ENCODE results near the gene RAI1.

RAI1 gene

DNA sequence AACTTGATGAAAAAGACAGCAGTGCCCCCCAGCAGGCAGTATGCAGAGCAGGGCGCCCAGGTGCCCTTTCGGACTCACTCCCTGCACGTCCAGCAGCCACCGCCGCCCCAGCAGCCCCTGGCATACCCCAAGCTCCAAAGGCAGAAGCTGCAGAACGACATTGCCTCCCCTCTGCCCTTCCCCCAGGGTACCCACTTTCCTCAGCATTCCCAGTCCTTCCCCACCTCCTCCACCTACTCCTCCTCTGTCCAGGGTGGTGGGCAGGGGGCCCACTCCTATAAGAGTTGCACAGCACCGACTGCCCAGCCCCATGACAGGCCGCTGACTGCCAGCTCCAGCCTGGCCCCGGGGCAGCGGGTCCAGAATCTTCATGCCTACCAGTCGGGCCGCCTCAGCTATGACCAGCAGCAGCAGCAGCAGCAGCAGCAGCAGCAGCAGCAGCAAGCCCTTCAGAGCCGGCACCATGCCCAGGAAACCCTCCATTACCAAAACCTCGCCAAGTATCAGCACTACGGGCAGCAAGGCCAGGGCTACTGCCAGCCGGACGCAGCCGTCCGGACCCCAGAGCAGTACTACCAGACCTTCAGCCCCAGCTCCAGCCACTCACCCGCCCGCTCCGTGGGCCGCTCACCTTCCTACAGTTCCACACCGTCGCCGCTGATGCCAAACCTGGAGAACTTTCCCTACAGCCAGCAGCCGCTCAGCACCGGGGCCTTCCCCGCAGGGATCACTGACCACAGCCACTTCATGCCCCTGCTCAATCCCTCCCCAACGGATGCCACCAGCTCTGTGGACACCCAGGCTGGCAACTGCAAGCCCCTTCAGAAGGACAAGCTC lies 112.3 kb downstream of the RAI1 start:
- TF ChIP-seq, protein P1, sequence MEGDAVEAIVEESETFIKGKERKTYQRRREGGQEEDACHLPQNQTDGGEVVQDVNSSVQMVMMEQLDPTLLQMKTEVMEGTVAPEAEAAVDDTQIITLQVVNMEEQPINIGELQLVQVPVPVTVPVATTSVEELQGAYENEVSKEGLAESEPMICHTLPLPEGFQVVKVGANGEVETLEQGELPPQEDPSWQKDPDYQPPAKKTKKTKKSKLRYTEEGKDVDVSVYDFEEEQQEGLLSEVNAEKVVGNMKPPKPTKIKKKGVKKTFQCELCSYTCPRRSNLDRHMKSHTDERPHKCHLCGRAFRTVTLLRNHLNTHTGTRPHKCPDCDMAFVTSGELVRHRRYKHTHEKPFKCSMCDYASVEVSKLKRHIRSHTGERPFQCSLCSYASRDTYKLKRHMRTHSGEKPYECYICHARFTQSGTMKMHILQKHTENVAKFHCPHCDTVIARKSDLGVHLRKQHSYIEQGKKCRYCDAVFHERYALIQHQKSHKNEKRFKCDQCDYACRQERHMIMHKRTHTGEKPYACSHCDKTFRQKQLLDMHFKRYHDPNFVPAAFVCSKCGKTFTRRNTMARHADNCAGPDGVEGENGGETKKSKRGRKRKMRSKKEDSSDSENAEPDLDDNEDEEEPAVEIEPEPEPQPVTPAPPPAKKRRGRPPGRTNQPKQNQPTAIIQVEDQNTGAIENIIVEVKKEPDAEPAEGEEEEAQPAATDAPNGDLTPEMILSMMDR (IDR thresholded peaks at IDR 0.05; ENCODE audit: low read depth, low read length): no peak
- no peak for DNase-seq (ENCODE audit: low read depth in 2 of 2)
- H3K4me3 ChIP-seq (replicated peaks in 1 of 2; ENCODE audit: low read depth in 2 of 2, low read length in 2 of 2): no peak overlapping the region

DNA sequence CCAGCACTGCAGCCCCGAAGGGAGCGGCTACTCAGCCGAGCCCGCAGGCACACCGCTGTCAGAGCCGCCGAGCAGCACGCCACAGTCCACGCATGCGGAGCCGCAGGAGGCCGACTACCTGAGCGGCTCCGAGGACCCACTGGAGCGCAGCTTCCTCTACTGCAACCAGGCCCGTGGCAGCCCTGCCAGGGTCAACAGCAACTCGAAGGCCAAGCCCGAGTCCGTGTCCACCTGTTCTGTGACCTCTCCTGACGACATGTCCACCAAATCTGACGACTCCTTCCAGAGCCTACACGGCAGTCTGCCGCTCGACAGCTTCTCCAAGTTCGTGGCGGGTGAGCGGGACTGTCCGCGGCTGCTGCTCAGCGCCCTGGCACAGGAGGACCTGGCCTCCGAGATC lies 113.1 kb downstream of the RAI1 start:
- no peak overlapping the region for H3K4me3 ChIP-seq (replicated peaks in 1 of 2; ENCODE audit: low read depth in 2 of 2, low read length in 2 of 2)
- TF ChIP-seq, protein P1 (IDR thresholded peaks at IDR 0.05; ENCODE audit: low read depth, low read length): no peak
- DNase-seq (ENCODE audit: low read depth in 2 of 2): no peak

DNA sequence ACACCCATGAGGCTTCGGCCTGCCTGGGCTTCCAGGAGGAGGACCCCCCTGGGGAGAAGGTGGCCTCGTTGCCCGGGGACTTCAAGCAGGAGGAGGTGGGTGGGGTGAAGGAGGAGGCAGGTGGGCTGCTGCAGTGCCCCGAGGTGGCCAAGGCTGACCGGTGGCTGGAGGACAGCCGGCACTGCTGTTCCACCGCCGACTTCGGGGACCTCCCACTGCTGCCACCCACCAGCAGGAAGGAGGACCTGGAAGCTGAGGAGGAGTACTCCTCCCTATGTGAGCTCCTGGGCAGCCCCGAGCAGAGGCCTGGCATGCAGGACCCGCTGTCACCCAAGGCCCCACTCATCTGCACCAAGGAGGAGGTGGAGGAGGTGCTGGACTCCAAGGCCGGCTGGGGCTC lies 114.0 kb downstream of the RAI1 start:
- DNase-seq (ENCODE audit: low read depth in 2 of 2): no peak
- TF ChIP-seq, protein P1 (IDR thresholded peaks at IDR 0.05; ENCODE audit: low read depth, low read length): no peak
- H3K4me3 ChIP-seq (replicated peaks in 1 of 2; ENCODE audit: low read depth in 2 of 2, low read length in 2 of 2): no peak overlapping the region

DNA sequence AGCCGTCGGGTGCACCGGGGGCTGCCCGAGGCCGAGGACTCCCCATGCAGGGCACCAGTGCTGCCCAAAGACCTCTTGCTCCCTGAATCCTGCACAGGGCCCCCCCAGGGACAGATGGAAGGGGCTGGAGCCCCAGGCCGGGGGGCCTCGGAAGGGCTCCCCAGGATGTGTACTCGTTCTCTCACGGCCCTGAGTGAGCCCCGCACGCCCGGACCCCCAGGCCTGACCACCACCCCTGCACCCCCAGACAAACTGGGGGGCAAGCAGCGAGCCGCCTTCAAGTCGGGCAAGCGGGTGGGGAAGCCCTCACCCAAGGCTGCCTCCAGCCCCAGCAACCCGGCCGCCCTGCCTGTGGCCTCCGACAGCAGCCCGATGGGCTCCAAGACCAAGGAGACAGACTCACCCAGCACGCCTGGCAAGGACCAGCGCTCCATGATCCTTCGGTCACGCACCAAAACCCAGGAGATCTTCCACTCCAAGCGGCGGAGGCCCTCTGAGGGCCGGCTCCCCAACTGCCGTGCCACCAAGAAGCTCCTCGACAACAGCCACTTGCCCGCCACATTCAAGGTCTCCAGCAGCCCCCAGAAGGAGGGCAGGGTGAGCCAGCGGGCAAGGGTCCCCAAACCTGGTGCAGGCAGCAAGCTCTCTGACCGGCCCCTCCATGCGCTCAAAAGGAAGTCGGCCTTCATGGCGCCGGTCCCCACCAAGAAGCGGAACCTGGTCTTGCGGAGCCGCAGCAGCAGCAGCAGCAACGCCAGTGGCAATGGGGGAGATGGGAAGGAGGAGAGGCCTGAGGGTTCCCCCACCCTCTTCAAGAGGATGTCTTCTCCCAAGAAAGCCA lies 114.9 kb downstream of the RAI1 start:
- TF ChIP-seq, protein P1 (IDR thresholded peaks at IDR 0.05; ENCODE audit: low read depth, low read length): no peak
- no peak for DNase-seq (ENCODE audit: low read depth in 2 of 2)
- H3K4me3 ChIP-seq (replicated peaks in 1 of 2; ENCODE audit: low read depth in 2 of 2, low read length in 2 of 2): no peak overlapping the region

DNA sequence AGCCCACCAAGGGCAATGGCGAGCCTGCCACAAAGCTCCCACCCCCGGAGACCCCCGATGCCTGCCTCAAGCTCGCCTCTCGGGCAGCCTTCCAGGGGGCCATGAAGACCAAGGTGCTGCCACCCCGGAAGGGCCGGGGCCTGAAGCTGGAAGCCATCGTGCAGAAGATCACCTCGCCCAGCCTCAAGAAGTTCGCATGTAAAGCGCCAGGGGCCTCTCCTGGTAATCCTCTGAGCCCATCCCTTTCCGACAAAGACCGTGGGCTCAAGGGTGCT lies 115.5 kb downstream of the RAI1 start:
- DNase-seq (ENCODE audit: low read depth in 2 of 2): no peak
- TF ChIP-seq, protein P1 (IDR thresholded peaks at IDR 0.05; ENCODE audit: low read depth, low read length): no peak
- H3K4me3 ChIP-seq (replicated peaks in 1 of 2; ENCODE audit: low read depth in 2 of 2, low read length in 2 of 2): no peak overlapping the region

DNA sequence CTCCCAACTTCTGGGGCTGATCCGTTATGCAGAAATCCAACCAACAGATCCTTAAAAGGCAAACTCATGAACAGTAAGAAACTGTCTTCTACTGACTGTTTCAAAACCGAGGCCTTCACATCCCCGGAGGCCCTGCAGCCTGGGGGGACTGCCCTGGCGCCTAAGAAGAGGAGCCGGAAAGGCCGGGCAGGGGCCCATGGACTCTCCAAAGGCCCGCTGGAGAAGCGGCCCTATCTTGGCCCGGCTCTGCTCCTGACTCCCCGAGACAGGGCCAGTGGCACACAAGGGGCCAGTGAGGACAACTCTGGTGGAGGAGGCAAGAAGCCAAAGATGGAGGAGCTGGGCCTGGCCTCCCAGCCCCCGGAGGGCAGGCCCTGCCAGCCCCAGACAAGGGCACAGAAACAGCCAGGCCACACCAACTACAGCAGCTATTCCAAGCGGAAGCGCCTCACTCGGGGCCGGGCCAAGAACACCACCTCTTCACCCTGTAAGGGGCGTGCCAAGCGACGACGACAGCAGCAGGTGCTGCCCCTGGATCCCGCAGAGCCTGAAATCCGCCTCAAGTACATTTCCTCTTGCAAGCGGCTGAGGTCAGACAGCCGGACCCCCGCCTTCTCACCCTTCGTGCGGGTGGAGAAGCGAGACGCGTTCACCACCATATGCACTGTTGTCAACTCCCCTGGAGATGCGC lies 116.0 kb downstream of the RAI1 start:
- TF ChIP-seq, protein P1 (IDR thresholded peaks at IDR 0.05; ENCODE audit: low read depth, low read length): no peak
- no peak overlapping the region for H3K4me3 ChIP-seq (replicated peaks in 1 of 2; ENCODE audit: low read depth in 2 of 2, low read length in 2 of 2)
- no peak for DNase-seq (ENCODE audit: low read depth in 2 of 2)
